GM18868 (cell line): ENCODE data around the gene ADD1.
"Not testable (repeated sequence)": the region's sequence is repeated elsewhere in the genome, so short reads cannot be mapped to it uniquely, and the experiment has no call there.

ENCODE experiments used
- ATAC-seq: cut with Tn5 transposase; IDR thresholded peaks from one replicate; pipeline ENCODE4 v1.9.1; 2021; ENCODE audit warnings: mild to moderate bottlenecking, moderate library complexity; ENCODE audit not compliant: unreplicated experiment

The ADD1 gene

GRCh38 chr4:2942532-2943363, 99.1 kb downstream of the ADD1 start:
- no peak for ATAC-seq

DNA sequence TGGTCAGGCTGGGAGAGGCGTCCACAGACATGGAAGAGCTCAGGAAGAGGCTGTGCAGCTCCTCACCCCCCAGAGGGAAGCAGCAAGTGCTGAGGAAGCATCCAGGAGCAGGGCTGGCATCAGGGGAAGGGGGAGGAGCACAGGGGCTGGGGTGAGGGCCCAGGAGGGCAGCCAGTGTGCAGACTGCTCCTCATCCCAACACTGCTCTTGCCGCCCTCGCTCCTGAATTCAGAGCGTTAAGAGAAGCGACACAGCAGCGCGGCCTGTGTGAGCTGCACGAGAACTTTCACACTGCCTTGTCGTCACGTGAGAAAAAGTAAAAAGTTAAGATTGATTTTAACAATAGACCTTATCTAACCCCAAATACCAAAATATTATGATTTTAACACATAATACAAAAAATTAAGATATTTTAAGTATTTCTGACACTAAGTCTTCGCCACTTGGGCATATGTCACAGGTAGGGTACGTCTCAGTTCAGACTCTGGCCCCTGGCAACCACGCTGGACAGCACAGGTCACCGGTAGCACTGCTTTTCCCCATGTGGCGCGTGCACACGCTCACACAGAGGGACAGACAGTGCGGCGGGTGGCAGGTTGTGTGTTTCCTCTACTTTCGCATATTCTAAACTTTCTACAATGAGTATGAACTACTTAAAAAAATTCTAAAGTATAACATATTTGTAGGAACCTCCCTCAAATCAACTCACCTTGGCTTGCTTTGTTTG, 99.9 kb downstream of the ADD1 start:
- no peak for ATAC-seq

GRCh38 chr4:2944091-2944482, 100.4 kb downstream of the ADD1 start:
- ATAC-seq: no peak

DNA sequence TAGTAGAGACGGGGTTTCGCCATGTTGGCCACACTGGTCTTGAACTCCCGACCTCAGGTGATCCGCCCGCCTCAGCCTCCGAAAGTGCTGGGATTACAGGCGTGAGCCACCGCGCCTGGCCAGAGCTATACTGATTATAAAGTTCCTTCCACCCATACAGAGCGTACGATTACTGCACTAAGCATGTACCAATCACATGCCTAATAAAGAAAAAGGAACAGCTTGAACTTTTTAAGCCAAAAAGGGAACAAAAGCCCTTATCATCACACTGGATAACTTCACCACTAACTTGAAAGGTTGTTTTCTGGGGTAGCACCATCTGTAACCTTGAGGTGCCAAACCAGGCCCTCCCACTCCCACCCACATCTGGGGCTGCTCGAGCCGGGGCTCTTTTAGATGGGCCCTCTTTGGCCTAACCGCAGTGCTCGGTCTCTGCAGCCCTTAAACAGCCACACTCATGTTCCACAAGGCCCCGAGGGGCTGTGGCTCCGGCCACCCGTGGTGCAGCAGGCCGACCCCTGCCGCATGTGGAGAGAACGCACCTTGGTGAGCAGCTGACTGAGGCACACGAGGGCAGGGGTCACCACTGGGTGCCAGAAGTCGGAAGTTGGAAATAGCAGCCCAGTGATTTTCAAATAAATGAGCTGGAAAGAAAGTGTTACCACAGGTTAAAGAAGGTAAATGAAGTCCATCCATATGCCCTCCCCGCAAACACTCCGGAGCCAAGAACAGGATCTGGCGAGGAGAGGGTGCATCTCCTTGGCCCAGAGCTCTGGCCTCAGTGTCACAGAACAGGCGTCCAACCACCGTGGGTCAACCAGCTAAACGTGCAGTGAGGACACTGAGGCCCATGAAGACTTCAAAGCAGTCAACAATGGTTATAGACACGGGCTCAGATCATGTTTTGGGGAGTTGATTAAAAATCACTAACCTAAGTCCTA, 101.2 kb downstream of the ADD1 start:
- no peak for ATAC-seq

DNA sequence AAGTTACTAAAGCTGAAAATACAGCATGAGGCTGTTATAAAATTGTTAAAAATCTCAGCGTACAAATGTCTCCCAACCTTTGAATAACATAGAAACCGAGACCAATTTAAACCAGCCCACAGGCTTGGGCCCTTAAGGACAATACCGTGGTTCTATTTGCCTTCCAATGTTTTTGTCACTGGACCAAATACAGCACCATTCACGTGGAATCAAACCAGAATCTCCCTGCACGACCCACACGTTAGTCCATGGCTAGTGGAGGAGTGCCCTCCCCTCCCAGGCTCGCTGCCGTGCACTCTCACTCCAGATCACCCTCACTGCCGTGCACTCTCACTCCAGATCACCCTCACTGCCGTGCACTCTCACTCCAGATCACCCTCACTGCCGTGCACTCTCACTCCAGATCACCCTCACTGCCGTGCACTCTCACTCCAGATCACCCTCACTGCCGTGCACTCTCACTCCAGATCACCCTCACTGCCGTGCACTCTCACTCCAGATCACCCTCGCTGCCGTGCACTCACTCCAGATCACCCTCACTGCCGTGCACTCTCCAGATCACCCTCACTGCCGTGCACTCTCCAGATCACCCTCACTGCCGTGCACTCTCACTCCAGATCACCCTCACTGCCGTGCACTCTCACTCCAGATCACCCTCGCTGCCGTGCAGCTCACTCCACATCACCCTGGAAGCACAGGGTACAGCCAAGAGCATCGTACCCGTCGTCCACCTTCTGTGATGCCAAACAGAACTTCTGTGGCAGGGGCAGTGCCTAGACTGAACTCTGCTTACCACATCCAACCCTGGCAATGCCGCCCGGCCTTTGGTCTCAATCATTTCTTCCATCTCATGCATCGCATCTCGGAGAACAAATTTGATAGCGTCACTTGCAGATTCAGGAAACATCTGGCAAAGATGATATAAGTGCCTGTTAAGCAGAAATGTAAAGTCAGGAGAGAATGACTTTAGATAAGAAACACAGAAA, 102.3 kb downstream of the ADD1 start:
- not testable (repeated sequence) for ATAC-seq

DNA sequence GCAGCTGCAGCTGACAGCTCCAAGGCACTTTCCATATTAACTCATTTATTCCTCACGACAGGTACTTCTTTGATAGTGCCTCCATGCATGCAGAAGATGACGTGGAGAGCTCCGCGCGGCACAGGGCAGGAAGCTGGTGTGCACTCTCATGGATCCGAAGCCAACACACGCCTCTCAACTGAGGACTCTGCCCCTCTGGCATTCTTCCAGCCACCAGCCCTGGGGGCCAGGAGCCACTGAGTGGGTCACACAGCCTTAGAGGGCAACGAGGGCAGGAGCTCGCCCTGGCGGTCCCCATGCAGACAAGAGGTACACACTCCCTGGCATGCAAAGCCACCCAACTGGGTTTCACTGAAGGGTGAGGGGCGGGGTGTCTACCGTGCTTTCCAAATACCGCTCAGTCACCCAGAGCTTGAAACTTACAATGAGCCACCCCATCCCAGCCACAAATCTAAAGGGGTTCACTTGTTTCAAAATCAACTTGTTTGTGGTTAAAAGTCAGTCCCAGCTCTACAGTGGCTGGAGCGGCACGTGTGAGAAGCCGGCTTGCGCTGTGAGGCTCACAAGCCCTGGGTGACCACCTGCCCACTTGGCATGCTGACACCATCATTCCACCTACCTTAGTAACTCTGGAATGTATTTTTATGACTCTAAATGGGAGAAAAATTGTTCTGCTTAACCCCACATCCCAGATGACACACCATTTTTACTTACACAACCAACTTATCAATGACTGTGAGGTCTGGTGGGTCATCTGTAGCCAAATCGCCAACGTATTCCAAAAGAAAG, 103.4 kb downstream of the ADD1 start:
- ATAC-seq: no peak

- no peak for ATAC-seq
These were observed 104.3 kb downstream of the ADD1 start for GRCh38 chr4:2947926-2948325.

DNA sequence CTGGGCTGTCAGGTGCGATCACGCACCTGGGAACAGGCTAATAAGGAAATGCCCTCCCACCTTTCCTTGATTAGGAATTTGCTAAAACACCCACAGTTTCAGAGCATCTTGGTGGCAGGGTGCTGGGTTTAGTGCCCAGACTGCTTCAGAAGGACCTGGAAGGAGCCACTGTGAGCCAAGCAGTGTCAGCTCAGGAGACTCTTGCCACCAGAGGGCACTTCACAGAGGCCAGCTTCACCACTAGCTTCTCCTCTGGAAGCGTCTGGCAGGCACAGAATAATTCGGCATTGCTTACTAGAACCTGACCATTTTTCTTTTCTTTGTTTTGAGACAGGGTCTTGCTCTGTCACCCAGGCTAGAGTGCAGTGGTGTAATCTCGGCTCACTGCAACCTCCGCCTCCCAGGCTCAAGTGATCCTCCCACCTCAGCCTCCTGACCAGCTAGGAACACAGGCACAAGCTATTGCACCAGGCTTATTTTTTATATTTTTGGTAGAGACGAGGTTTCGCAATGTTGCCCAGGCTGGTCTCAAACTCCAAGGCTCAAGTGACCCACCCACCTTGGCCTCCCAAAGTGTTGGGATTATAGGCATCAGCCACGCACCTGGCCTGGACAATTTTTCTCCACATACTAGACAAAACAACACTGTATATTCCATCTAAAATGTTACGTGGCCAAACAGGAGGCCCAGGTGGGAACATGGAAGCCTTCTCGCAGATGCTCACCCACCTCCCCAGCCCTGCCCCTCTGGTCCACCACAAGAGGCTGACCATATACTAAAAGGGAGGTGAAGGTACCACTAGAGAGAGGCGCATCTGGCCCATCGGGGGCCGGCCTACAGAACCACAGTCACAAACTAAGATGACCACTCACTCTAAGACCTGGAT, 105.5 kb downstream of the ADD1 start:
- no peak for ATAC-seq

DNA sequence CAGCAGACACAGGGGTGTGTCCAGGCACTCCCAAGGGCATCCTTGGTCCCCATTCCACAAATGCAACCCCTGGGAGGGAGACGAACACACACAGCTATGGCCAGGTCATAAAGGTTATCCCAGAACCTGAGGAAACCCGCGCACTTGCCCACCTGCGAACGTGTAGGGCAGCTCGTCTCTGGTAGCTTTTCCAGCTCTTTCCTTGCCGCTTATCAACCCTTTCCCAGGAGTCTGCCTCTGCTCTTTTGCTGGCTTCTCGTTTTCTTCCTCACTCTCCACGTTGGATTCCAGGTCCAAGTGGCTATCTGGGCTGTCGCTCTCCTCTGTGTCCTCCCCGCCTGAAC, 106.1 kb downstream of the ADD1 start:
- ATAC-seq: no peak

DNA sequence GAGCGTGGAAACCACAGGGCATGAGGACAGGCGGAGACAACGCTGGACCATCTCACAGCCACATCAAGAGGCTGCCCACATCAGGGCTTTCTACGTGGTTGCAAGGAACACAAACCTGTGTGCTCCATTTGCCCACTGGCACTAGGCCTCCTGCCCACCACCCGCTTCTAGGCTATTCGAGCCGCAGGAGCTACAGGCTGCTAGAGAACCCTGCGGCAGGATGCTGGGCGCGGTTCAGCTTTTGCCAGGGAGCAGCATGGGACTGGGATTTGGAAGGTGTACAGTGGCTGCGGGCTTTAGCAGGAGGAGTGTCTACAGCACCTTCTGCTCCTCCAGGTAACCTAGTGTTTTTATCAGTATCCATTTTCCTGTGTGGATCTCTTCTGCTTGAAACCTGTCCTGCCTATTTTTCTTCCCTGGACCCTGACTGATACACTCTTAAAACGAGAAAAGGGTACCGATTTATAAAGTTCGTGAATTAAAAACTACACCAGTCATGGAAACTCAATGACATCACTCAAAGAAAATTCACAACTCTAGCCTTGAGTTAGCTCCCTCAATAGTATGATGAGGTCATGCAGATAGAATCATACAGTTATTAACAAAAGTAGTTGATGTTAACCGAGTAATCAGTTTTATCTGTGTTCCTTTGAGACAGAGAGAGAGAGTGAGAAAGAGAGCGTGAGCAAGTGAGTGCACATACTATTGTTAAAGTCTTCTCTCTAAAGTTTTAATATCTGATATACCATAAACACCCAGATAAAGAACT, 106.8 kb downstream of the ADD1 start:
- ATAC-seq: no peak

- ATAC-seq: no peak
These were observed 109.9 kb downstream of the ADD1 start for GRCh38 chr4:2953496-2953895.

- ATAC-seq: peak; percentile 81
These were observed 110.9 kb downstream of the ADD1 start for GRCh38 chr4:2954358-2955185.

DNA sequence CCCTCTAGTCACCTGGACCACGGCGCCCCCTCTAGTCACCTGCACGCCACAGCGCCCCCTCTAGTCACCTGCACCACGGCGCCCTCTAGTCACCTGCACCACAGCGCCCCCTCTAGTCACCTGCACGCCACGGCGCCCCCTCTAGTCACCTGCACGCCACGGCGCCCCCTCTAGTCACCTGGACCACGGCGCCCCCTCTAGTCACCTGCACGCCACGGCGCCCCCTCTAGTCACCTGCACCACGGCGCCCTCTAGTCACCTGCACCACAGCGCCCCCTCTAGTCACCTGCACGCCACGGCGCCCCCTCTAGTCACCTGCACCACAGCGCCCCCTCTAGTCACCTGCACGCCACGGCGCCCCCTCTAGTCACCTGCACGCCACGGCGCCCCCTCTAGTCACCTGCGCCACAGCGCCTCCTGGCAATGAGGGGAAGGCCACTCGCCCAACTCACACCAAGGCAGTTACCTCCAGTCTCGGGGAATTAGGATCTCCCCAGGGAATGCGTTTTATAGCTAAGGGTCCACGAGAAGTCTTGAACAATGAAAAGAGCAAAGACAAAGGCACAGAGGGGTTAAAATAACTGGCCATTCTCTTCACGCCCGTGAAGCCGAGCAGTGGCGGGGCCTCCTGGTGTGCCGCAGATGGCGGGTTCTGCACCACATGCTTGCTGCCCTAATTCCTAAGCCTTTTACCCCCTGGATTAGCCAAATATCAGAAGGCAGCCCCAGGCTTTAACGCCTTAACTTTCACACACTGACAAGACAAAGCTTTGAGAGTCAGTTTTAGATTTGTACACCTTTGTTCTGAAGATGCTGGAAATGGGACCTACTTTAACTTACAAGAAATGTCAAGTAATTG, 111.8 kb downstream of the ADD1 start:
- ATAC-seq: not testable (repeated sequence)

GRCh38 chr4:2958446-2958845, 114.8 kb downstream of the ADD1 start:
- no peak for ATAC-seq

GRCh38 chr4:2960450-2960849, 116.8 kb downstream of the ADD1 start:
- not testable (repeated sequence) for ATAC-seq

DNA sequence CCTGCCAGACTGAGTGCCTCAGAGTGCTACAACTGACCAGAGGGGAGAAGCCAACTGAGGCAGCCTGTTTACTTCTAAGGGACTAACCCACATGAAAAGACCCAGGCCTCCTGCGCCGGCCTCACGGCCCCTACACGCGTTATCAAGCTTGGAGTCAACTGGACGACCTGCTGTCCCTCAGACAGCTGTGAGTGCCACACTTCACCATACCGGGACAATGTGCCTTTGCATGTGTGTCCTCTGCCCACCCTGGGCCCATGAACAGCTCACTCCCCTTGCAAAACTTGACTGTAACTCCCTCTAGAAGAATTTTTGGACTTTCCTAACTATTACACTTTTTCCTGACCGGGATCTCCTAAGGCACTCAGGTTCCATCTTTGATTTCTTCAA, 117.8 kb downstream of the ADD1 start:
- ATAC-seq: no peak
